ENCODE measurements around the gene NPAS3. TPM values are rescaled to one million over a fixed set of nuclear protein-coding genes. Genes with fewer than 3 reads are reported as not detected.
A peak's percentile ranks its signal among the peaks of the same experiment; 100 is the strongest.

NPAS3 gene
- total and polyA plus RNA-seq, 2 of the 13 experiments (the other 11 are each of a cell fraction or from before 2014, with no cell fraction given): not detected

- WGBS (ENCODE audit: low lambda C conversion rate): 27% methylated on average over 3 of the region's 3 CpGs
- intact Hi-C loops (cut with micrococcal nuclease; ENCODE audit: unreplicated experiment): no loop called here
- BruUV-seq (replicated peaks): no TSS peak
- in situ Hi-C loops (cut with HindIII; ENCODE audit: extremely low pct_ligation_motif_present, low pct_unique_long_range_greater_than_20kb): no loop called here
- H3K79me2 ChIP-seq (ENCODE audit: insufficient read depth, low read length): no peaks in the 10 kb centered on the region
- H2AFZ ChIP-seq (ENCODE audit: low read length): no peak overlapping the region
- ChIA-PET POLR2A (no interaction called here), CTCF (ENCODE audit: low intra/inter-chr PET ratio, low total read pairs) (no interaction called here)
- no peaks in the 10 kb centered on the region for H4K20me1 ChIP-seq (ENCODE audit: insufficient read depth, low read length)
- FAIRE-seq (no peak), DNase-seq (ENCODE audit: low spot score) (no peak), ATAC-seq (no peak)
- no peak overlapping the region for H3K4me3 ChIP-seq (replicated peaks in 1 of 3; ENCODE audit: insufficient read depth in 1 of 3, low read depth in 2 of 3, low read length in 3 of 3)
- H3K4me2 ChIP-seq (ENCODE audit: low read depth, low read length): no peak overlapping the region
- no peaks in the 10 kb centered on the region for H3K4me1 ChIP-seq (ENCODE audit: insufficient read depth, low read length)
- no peak overlapping the region for H3K9ac ChIP-seq (ENCODE audit: insufficient read depth, low read depth, low read length)
- TF ChIP-seq SOX13 (IDR thresholded peaks at IDR 0.05): no peak
- no peak for TF ChIP-seq SOX13 (CRISPR knock-in tag; conservative IDR thresholded peaks at IDR 0.05 in 1 of 2, IDR thresholded peaks at IDR 0.05 in 1 of 2)
- peak; percentile 82 for TF ChIP-seq NFE2L2 (IDR thresholded peaks at IDR 0.05; ENCODE audit: low read length)
- H3K36me3 ChIP-seq (replicated peaks in 1 of 2; ENCODE audit: control insufficient read depth in 1 of 2, insufficient read depth in 2 of 2, low read length in 2 of 2): no peaks in the 10 kb centered on the region
- H3K9me3 ChIP-seq (ENCODE audit: low read length): no peaks in the 10 kb centered on the region
- H3K27ac ChIP-seq (ENCODE audit: extremely low read length, insufficient read depth, low read length): no peak overlapping the region
- no peaks in the 10 kb centered on the region for H3K27me3 ChIP-seq (ENCODE audit: control insufficient read depth in 1 of 2, insufficient read depth in 2 of 2, low read length in 2 of 2)
Measured at GRCh38 chr14:33660248-33660647, 721.6 kb downstream of the NPAS3 start.

- H2AFZ ChIP-seq (ENCODE audit: low read length): no peak overlapping the region
- in situ Hi-C loops (cut with HindIII; ENCODE audit: extremely low pct_ligation_motif_present, low pct_unique_long_range_greater_than_20kb) (no loop called here), intact Hi-C loops (cut with micrococcal nuclease; ENCODE audit: unreplicated experiment) (no loop called here)
- no peaks in the 10 kb centered on the region for H3K4me1 ChIP-seq (ENCODE audit: insufficient read depth, low read length)
- no peaks in the 10 kb centered on the region for H3K36me3 ChIP-seq (replicated peaks in 1 of 2; ENCODE audit: control insufficient read depth in 1 of 2, insufficient read depth in 2 of 2, low read length in 2 of 2)
- no peak for ATAC-seq
- H3K27me3 ChIP-seq (ENCODE audit: control insufficient read depth in 1 of 2, insufficient read depth in 2 of 2, low read length in 2 of 2): no peaks in the 10 kb centered on the region
- FAIRE-seq: no peak
- no peak overlapping the region for H3K27ac ChIP-seq (ENCODE audit: extremely low read length, insufficient read depth, low read length)
- ChIA-PET POLR2A (no interaction called here), CTCF (ENCODE audit: low intra/inter-chr PET ratio, low total read pairs) (no interaction called here)
- BruUV-seq (replicated peaks): no TSS peak
- no peak overlapping the region for H3K9ac ChIP-seq (ENCODE audit: insufficient read depth, low read depth, low read length)
- no peak for DNase-seq (ENCODE audit: low spot score)
- H3K9me3 ChIP-seq (ENCODE audit: low read length): no peaks in the 10 kb centered on the region
- WGBS (ENCODE audit: low lambda C conversion rate): 11% methylated on average over 3 of the region's 3 CpGs
- no peak overlapping the region for H3K4me3 ChIP-seq (replicated peaks in 1 of 3; ENCODE audit: insufficient read depth in 1 of 3, low read depth in 2 of 3, low read length in 3 of 3)
- no peaks in the 10 kb centered on the region for H3K79me2 ChIP-seq (ENCODE audit: insufficient read depth, low read length)
- H4K20me1 ChIP-seq (ENCODE audit: insufficient read depth, low read length): no peaks in the 10 kb centered on the region
- no peak overlapping the region for H3K4me2 ChIP-seq (ENCODE audit: low read depth, low read length)
- TF ChIP-seq ZBTB44 (CRISPR knock-in tag; IDR thresholded peaks at IDR 0.05) (no peak), ZBTB25 (CRISPR knock-in tag; IDR thresholded peaks at IDR 0.05) (no peak), KDM5B (CRISPR knock-in tag; IDR thresholded peaks at IDR 0.05; ENCODE audit: borderline replicate concordance) (no peak), ZNF496 (CRISPR knock-in tag; IDR thresholded peaks at IDR 0.05; ENCODE audit: insufficient replicate concordance) (no peak), PRDM10 (CRISPR knock-in tag; IDR thresholded peaks at IDR 0.05; ENCODE audit: low read depth) (no peak), HNF4A (CRISPR knock-in tag; IDR thresholded peaks at IDR 0.05) (no peak), ZNF414 (CRISPR knock-in tag; IDR thresholded peaks at IDR 0.05) (no peak), SRF (IDR thresholded peaks at IDR 0.05; ENCODE audit: low read depth, low read length) (no peak), SETDB1 (CRISPR knock-in tag; IDR thresholded peaks at IDR 0.05; ENCODE audit: borderline replicate concordance) (no peak)
Measured at GRCh38 chr14:33661101-33661500, 722.4 kb downstream of the NPAS3 start.

Data from HepG2 (cell line).